Transverse colon (tissue), 4 donors: ENCODE results near the gene TIMD4.

Experiments
- CTCF ChIP-seq, 5 experiments: fragments of 200-600 bp in 3 of 5; fragments of 450-650 bp in 2 of 5; sonication (generic) in 3 of 5; IDR thresholded peaks; 1 replicate in 2 of 5; 2 replicates in 3 of 5; pipeline ENCODE4 v1.5.1; 2016 to 2017; ENCODE audit warnings: antibody characterized with exemption in 5 of 5, inconsistent platforms in 3 of 5, mild to moderate bottlenecking in 2 of 5, moderate library complexity in 1 of 5
- POLR2AphosphoS5 ChIP-seq, 3 donors: sonication (generic); formaldehyde crosslinking; IDR thresholded peaks; one replicate each; pipeline ENCODE4 v1.6.1; 2016; ENCODE audit warnings: antibody characterized with exemption in 3 of 3

GRCh38 chr5:156914371-156914737 lies 48.7 kb downstream of the TIMD4 start:
- no peak for TF ChIP-seq CTCF (IDR thresholded peaks at IDR 0.05)
- no peak for TF ChIP-seq POLR2AphosphoS5 (IDR thresholded peaks at IDR 0.05)
